ENCODE measurements around the gene SYT1.

SYT1 gene

DNA sequence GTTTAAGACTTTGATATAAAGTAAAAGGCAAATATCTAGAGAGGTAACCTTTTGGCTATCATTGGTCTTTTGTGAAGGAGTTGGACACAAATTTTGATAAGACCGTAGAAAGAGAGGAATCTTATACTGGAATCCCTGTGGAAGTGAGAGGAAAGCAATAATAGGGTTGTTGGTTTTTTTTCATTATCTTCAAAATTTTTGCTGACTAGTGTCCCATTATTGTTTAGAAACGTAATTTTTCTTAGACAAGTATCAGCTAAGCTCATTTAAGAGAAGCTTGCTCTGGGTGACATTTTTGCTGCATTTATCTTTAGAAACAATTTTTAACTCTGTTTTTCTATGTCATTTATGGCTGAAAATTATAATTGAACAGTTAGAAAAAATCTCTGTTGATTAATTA, 300.3 kb downstream of the SYT1 start:
- no peak overlapping the region for H2AFZ ChIP-seq (ENCODE audit: low read depth, low read length, severe bottlenecking)
- no peaks in the 10 kb centered on the region for H3K27me3 ChIP-seq (ENCODE audit: low read length)
- TF ChIP-seq, protein P1, sequence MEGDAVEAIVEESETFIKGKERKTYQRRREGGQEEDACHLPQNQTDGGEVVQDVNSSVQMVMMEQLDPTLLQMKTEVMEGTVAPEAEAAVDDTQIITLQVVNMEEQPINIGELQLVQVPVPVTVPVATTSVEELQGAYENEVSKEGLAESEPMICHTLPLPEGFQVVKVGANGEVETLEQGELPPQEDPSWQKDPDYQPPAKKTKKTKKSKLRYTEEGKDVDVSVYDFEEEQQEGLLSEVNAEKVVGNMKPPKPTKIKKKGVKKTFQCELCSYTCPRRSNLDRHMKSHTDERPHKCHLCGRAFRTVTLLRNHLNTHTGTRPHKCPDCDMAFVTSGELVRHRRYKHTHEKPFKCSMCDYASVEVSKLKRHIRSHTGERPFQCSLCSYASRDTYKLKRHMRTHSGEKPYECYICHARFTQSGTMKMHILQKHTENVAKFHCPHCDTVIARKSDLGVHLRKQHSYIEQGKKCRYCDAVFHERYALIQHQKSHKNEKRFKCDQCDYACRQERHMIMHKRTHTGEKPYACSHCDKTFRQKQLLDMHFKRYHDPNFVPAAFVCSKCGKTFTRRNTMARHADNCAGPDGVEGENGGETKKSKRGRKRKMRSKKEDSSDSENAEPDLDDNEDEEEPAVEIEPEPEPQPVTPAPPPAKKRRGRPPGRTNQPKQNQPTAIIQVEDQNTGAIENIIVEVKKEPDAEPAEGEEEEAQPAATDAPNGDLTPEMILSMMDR (IDR thresholded peaks at IDR 0.05; ENCODE audit: insufficient read depth, low read length, poor library complexity, severe bottlenecking): no peak
- no peak for TF ChIP-seq EZH2phosphoT487 (conservative IDR thresholded peaks at IDR 0.05; ENCODE audit: low read length)
- no peak overlapping the region for H3K4me2 ChIP-seq (ENCODE audit: low read depth, low read length, poor library complexity, severe bottlenecking)
- no peaks in the 10 kb centered on the region for H3K36me3 ChIP-seq (ENCODE audit: low read length)
- no peak overlapping the region for H3K9ac ChIP-seq (ENCODE audit: low read length)
- H3F3A ChIP-seq (ENCODE audit: insufficient read depth): no peaks in the 10 kb centered on the region; the same call in 1 of the 2 replicates
- H4K20me1 ChIP-seq (ENCODE audit: low read depth, low read length): no peaks in the 10 kb centered on the region
- no peaks in the 10 kb centered on the region for H3K9me2 ChIP-seq (replicated peaks; ENCODE audit: insufficient read depth, low read length)
- no peak overlapping the region for H3K4me3 ChIP-seq (ENCODE audit: insufficient read depth, low read length, poor library complexity, severe bottlenecking)
- H3K27ac ChIP-seq (ENCODE audit: low read depth, low read length): no peak overlapping the region
- no peaks in the 10 kb centered on the region for H3K79me2 ChIP-seq (ENCODE audit: insufficient read depth, low read length)
- H3K9me3 ChIP-seq (ENCODE audit: insufficient read depth, low read length): no peaks in the 10 kb centered on the region

DNA sequence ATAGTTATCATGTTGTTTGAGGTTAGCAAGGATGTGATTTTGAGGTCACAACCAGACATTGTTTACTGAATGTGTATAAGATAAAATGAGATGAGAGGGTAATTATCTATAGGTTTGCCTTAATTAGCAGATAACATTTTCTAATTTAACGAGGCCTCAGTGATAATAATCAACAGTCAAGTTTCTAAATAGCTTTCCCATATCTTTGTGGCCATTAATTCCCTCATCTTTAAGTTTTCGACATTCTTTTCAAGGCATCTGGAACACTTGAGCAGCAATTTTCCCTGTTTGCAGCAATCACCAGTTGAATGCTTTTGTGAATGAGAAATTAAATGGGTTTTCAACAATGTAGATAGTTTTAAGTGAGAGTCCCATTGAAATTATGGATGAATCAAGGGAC, 304.1 kb downstream of the SYT1 start:
- TF ChIP-seq, protein P1 (IDR thresholded peaks at IDR 0.05; ENCODE audit: insufficient read depth, low read length, poor library complexity, severe bottlenecking): no peak
- no peak for TF ChIP-seq EZH2phosphoT487 (conservative IDR thresholded peaks at IDR 0.05; ENCODE audit: low read length)
- no peaks in the 10 kb centered on the region for H3K9me2 ChIP-seq (replicated peaks; ENCODE audit: insufficient read depth, low read length)
- no peak overlapping the region for H3K9ac ChIP-seq (ENCODE audit: low read length)
- no peaks in the 10 kb centered on the region for H3F3A ChIP-seq (ENCODE audit: insufficient read depth)
- H3K36me3 ChIP-seq (ENCODE audit: low read length): no peaks in the 10 kb centered on the region
- no peaks in the 10 kb centered on the region for H3K79me2 ChIP-seq (ENCODE audit: insufficient read depth, low read length)
- H3K4me2 ChIP-seq (ENCODE audit: low read depth, low read length, poor library complexity, severe bottlenecking): no peak overlapping the region
- H4K20me1 ChIP-seq (ENCODE audit: low read depth, low read length): 0 out of 2 replicates have a peak, but pooled peaks cover 3% of the 10 kb centered on the region
- no peak overlapping the region for H3K4me3 ChIP-seq (ENCODE audit: insufficient read depth, low read length, poor library complexity, severe bottlenecking)
- no peak overlapping the region for H2AFZ ChIP-seq (ENCODE audit: low read depth, low read length, severe bottlenecking)
- H3K27ac ChIP-seq (ENCODE audit: low read depth, low read length): no peak overlapping the region
- no peaks in the 10 kb centered on the region for H3K9me3 ChIP-seq (ENCODE audit: insufficient read depth, low read length)
- H3K27me3 ChIP-seq (ENCODE audit: low read length): no peaks in the 10 kb centered on the region

DNA sequence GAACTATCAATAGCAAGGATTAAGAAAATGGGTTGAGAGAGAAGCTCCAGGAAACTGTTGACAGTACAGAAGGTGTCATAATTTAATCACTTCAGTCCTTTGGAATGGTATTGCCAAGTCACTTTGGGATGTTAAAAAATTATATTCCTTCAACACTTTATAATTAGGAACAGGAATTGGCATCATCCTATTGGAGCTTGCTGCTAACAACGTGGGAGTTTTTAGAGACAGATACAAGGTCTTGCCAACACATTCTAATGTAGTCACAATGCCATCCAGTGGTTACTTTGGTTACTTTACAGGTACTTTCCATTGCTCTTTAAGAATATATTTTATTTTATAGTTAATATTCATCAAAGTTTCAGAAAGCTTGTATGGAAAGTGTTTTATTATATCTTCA, 310.1 kb downstream of the SYT1 start:
- H3K4me3 ChIP-seq (ENCODE audit: insufficient read depth, low read length, poor library complexity, severe bottlenecking): no peak overlapping the region
- no peaks in the 10 kb centered on the region for H3F3A ChIP-seq (ENCODE audit: insufficient read depth)
- no peaks in the 10 kb centered on the region for H3K27me3 ChIP-seq (ENCODE audit: low read length)
- H3K9me3 ChIP-seq (ENCODE audit: insufficient read depth, low read length): no peaks in the 10 kb centered on the region
- H4K20me1 ChIP-seq (ENCODE audit: low read depth, low read length): 0 out of 2 replicates have a peak, but pooled peaks cover 3% of the 10 kb centered on the region
- H3K9ac ChIP-seq (ENCODE audit: low read length): no peak overlapping the region
- peak overlapping the region; percentile 49; the same call in 1 of the 2 replicates for H3K27ac ChIP-seq (ENCODE audit: low read depth, low read length)
- H2AFZ ChIP-seq (ENCODE audit: low read depth, low read length, severe bottlenecking): peak overlapping the region; percentile 1
- no peaks in the 10 kb centered on the region for H3K36me3 ChIP-seq (ENCODE audit: low read length)
- no peaks in the 10 kb centered on the region for H3K9me2 ChIP-seq (replicated peaks; ENCODE audit: insufficient read depth, low read length)
- no peak for TF ChIP-seq EZH2phosphoT487 (conservative IDR thresholded peaks at IDR 0.05; ENCODE audit: low read length)
- TF ChIP-seq, protein P1 (IDR thresholded peaks at IDR 0.05; ENCODE audit: insufficient read depth, low read length, poor library complexity, severe bottlenecking): peak; percentile 25
- no peaks in the 10 kb centered on the region for H3K79me2 ChIP-seq (ENCODE audit: insufficient read depth, low read length)
- H3K4me2 ChIP-seq (ENCODE audit: low read depth, low read length, poor library complexity, severe bottlenecking): peak overlapping the region; percentile 39
